Measurements from ENCODE around the gene CTDSP1.
A peak's percentile ranks its signal among the peaks of the same experiment; 100 is the strongest.

Gene CTDSP1

GRCh38 chr2:218400167-218400929, 680 bp downstream of the CTDSP1 start:
- DNase-seq (ENCODE audit: low read depth in 2 of 2): peak; percentile 22 to 32

- DNase-seq (ENCODE audit: low read depth in 2 of 2): no peak
Measured at GRCh38 chr2:218400930-218401881, 1.5 kb downstream of the CTDSP1 start.

GRCh38 chr2:218401890-218402289, 2.2 kb downstream of the CTDSP1 start:
- DNase-seq (ENCODE audit: low read depth in 2 of 2): no peak

- no peak for DNase-seq (ENCODE audit: low read depth in 2 of 2)
Measured at GRCh38 chr2:218402491-218402901, 2.8 kb downstream of the CTDSP1 start.

GRCh38 chr2:218402911-218403411, 3.3 kb downstream of the CTDSP1 start:
- no peak for DNase-seq (ENCODE audit: low read depth in 2 of 2)

GRCh38 chr2:218403810-218404209, 4.1 kb downstream of the CTDSP1 start:
- no peak for DNase-seq (ENCODE audit: low read depth in 2 of 2)

GRCh38 chr2:218404351-218405085, 4.8 kb downstream of the CTDSP1 start:
- no peak for DNase-seq (ENCODE audit: low read depth in 2 of 2)

- no peak for DNase-seq (ENCODE audit: low read depth in 2 of 2)
Measured at GRCh38 chr2:218405086-218405745, 5.5 kb downstream of the CTDSP1 start.

GRCh38 chr2:218405746-218406208, 6.1 kb downstream of the CTDSP1 start:
- peak in 1 of 2 donors; percentile 8 for DNase-seq (ENCODE audit: low read depth in 2 of 2)

- peak; percentile 94 to 96 for DNase-seq (ENCODE audit: low read depth in 2 of 2)
Measured at GRCh38 chr2:218406209-218406948, 6.7 kb downstream of the CTDSP1 start.

GRCh38 chr2:218406949-218407618, 7.4 kb downstream of the CTDSP1 start:
- DNase-seq (ENCODE audit: low read depth in 2 of 2): peak; percentile 42 to 58

GRCh38 chr2:218407717-218408116, 8.0 kb downstream of the CTDSP1 start:
- no peak for DNase-seq (ENCODE audit: low read depth in 2 of 2)

- no peak for DNase-seq (ENCODE audit: low read depth in 2 of 2)
Measured at GRCh38 chr2:218418321-218418716, 18.7 kb downstream of the CTDSP1 start.

- DNase-seq (ENCODE audit: low read depth in 2 of 2): no peak
Measured at GRCh38 chr2:218418717-218419458, 19.2 kb downstream of the CTDSP1 start, which contains the start of gene VIL1. Gene VIL1, plus strand, starts transcription at chr2:218419123. Its CDS starts 4,656 bp downstream, at chr2:218423779.

- DNase-seq (ENCODE audit: low read depth in 2 of 2): no peak
Measured at GRCh38 chr2:218419630-218420216, 20.1 kb downstream of the CTDSP1 start.

GRCh38 chr2:218421027-218421426, 21.4 kb downstream of the CTDSP1 start:
- no peak for DNase-seq (ENCODE audit: low read depth in 2 of 2)

GRCh38 chr2:218422403-218423086, 22.9 kb downstream of the CTDSP1 start:
- no peak for DNase-seq (ENCODE audit: low read depth in 2 of 2)

GRCh38 chr2:218423584-218423983, 23.9 kb downstream of the CTDSP1 start:
- DNase-seq (ENCODE audit: low read depth in 2 of 2): no peak

Measured in stimulated activated CD4-positive, alpha-beta T cell treated with anti-CD3 and anti-CD28 coated beads, Interleukin-4, amount 100 ng/mL, for 48 hours (primary cell).